PC-9 (cell line): ENCODE data around the gene DYNC1H1.

Experiments
- CTCF ChIP-seq: fragments of 200-600 bp; sonication (generic); conservative IDR thresholded peaks from 2 replicates; pipeline ENCODE4 v1.6.1; 2017; ENCODE audit warnings: mixed run types, antibody characterized with exemption, mild to moderate bottlenecking, moderate library complexity
- EZH2 ChIP-seq: fragments of 200-600 bp; sonication (generic); IDR thresholded peaks from 2 replicates; pipeline ENCODE4 v1.8.0; 2017; ENCODE audit warnings: antibody characterized with exemption, low read depth

DNA sequence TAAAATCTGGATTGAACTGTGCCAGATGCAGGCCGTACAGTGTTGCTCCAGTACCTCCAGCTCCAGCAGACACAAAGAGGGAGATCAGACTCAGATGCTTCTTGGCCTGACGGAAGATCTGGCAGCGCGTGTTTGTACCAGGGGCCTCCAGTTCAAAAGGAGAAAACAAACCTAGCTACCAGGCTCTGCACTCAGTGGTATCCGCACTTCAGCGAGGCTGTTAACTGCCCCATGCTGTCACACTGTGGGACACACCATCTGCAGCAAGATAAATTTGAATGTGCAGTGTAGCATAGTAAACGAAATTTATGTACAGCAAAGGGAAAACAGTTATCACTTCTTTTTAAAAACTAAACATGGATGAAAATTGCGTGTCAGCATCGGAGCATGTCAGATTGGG, 5.1 kb downstream of the DYNC1H1 start:
- no peak for TF ChIP-seq CTCF
- no peak for TF ChIP-seq EZH2
